COR-L47 (cell line): ENCODE results near the gene PLEKHG7.
"Not testable (repeated sequence)": the region's sequence is repeated elsewhere in the genome, so short reads cannot be mapped to it uniquely, and the experiment has no call there.

Experiments used
- DNase-seq: peaks from one replicate; lab custom pipeline; 2025; lab: John Stamatoyannopoulos, UW

PLEKHG7 gene, protein sequence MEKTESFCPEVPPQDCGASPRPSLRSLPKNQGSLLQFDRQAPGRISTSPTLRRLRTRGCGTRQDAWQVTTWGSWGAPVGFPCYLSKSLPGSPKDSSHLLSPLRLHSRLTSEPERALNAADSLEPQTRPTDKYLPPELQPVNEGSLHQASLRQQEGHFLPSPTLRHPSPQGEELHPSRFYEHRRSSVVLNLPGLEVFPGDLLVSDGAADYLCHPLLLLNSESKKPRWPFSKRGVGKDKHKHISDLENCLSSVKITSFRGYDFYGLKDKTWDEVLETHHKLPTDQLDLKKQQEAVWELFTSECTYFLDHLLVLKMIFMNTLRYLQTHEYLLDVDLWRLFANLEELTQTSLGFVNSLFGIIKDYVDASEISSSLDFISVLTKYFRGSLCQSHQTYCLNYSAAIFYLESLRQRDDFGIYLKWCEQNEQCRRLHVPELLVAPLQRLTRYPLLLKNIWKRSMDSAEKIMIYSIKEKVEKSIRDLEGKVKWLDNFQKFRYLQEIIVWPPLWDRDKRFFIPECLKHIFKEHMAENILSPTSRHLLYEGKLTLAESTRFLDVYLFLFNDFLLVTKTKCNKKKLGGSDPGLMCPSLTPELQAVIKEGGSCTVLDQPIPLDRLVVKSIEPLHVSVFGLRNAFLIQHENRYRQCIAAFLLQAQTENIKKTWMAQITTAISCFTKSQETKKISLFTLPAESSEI

GRCh38 chr12:92702754-92703679 is at the start of gene PLEKHG7:
TSS of gene PLEKHG7 (plus strand) at chr12:92702989. CDS start at chr12:92706632, 3,643 bp downstream.
- DNase-seq, result no peak

DNA sequence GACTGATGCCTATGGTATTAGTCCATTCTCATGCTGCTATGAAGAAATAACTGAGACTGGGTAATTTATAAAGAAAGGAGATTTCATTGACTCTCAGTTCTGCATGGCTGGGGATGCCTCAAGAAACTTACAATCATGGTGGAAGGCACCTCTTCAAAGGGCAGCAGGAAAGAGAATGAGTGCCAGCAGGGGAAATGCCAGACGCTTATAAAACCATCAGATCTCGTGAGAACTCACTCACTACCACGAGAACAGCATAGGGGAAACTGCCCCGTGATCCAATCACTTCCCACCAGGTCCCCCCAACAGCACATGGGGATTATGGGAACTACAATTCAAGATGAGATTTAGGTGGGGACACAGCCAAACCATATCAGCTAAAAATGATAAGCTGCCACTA is 48.5 kb upstream of the PLEKHG7 start:
- DNase-seq, result not testable (repeated sequence)

GRCh38 chr12:92654929-92655328 is 47.9 kb upstream of the PLEKHG7 start:
- DNase-seq, result no peak

- no peak for DNase-seq
Measured at GRCh38 chr12:92656911-92657310, 45.9 kb upstream of the PLEKHG7 start.

DNA sequence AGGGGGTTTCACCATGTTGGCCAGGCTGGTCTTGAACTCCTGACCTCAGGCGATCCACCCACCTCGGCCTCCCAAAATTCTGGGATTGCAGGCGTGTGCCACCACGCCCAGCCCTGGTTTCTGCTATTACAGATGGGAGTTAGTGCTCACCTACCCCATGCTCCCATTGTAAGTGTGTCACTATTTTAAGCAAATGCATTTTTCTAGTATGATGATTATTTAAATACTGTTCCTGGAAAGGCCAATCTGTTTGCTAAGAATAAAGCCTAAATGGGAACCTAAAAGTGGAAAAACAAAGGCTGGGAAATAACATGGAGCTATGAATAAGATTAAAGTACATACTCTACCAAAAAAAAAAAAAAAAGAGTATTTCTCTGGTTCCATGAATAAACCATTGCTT is 45.0 kb upstream of the PLEKHG7 start:
- no peak for DNase-seq

GRCh38 chr12:92658611-92659010 is 44.2 kb upstream of the PLEKHG7 start:
- DNase-seq, result no peak

- no peak for DNase-seq
Measured at GRCh38 chr12:92661269-92661668, 41.5 kb upstream of the PLEKHG7 start.

- no peak for DNase-seq
Measured at GRCh38 chr12:92665496-92665895, 37.3 kb upstream of the PLEKHG7 start.

DNA sequence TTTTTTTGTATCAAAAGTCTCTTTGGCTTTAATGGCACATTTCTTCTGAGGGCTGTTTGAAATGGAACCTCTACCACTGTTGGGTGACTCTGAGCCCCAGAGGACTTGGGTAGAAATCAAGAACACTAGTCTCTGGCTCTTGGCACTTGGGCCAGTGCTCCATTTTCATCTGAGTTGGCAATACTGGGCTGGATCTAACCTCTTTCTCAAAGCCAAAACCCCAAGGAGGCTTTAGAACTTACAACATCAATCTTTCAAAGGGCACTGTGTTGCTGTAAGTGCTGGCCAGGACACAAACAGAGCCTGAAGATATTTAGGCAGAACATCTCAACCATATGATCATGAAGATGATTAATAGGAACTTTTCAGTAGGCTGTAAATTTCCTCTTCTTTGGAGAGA is 34.0 kb upstream of the PLEKHG7 start:
- no peak for DNase-seq

- not testable (repeated sequence) for DNase-seq
Measured at GRCh38 chr12:92671524-92671923, 31.3 kb upstream of the PLEKHG7 start.

GRCh38 chr12:92673756-92674155 is 29.0 kb upstream of the PLEKHG7 start:
- DNase-seq, result no peak

DNA sequence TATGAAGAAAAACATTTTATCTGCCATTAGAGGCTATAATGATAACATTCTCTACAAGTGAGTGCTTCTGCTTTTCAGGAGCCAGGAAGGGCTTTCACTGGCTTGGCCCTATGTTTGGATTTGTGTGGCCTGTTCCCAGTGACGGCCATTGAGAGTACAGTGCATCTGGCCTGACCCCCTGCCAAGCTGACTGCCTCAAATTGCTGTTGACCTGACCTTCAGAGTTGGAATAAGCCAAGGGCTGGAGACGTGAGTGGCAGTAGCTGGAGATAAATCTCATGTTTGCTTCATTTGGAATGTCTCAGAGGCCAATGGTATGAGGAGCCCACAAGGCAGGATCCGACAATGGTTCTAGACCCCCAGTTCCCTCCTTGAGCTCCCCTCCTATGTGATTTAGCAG is 28.3 kb upstream of the PLEKHG7 start:
- no peak for DNase-seq

- no peak for DNase-seq
Measured at GRCh38 chr12:92675092-92675865, 27.5 kb upstream of the PLEKHG7 start.

GRCh38 chr12:92676710-92677109 is 26.1 kb upstream of the PLEKHG7 start:
- DNase-seq, result no peak

GRCh38 chr12:92690601-92691000 is 12.2 kb upstream of the PLEKHG7 start:
- no peak for DNase-seq

DNA sequence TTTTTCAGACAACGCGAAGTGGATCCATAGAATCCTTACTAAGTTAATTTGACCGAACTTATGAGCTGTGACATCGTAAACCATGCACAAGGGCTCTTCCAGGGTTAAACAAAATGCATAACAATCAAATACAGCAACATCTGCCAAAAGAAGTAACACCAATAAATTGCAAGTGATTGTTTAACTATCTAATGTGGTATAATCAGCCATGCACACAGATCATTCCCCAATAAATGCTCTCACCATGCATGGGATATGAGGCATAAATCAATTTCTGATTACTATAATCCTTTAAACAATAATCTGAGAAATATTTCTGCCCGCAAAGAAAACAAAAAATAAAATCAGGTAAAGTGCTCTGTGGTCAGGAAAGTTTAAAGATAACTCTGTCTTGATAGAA is 7.7 kb upstream of the PLEKHG7 start:
- DNase-seq, result no peak

GRCh38 chr12:92695577-92695976 is 7.2 kb upstream of the PLEKHG7 start:
- peak; percentile 83 for DNase-seq

GRCh38 chr12:92696216-92696615 is 6.6 kb upstream of the PLEKHG7 start:
- no peak for DNase-seq

DNA sequence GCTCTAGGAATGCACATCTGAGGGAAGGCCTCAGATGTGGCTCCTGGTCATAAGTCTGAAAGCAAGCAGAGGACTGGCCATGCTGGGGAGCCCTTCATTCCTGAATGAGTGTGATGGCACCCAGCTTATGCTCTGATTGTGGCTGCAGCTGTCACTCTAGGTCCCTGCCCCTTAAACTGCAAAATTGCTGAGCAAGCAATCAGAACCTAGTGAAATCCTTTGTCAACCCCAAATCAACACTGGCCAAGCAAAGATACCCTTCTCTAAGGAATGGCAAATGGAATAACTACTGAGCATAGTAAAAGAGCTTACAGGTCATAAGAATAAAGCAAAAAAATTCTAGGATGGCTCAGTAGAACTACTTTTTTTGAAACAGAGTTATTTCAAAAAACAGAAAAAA is 4.3 kb upstream of the PLEKHG7 start:
- DNase-seq, result no peak

GRCh38 chr12:92701441-92701840 is 1.3 kb upstream of the PLEKHG7 start:
- no peak for DNase-seq

DNA sequence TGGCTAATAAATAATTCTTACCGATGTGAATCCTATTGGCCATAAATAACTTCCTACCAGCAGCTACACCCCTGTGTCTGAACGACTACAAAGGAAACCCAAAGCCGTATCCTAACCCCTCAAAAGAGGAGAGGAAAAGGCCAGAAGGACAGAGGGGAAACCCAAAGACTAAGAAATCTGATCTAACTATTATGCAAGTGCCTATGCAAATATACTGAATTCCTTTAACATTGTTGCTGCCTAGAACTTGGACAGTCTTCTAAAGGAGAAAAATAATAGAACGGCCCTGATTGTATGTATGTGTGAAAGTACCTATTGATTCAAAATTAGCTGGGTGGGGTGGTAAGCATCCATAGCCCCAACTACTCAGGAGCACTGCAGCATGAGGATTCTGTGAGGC is 997 bp downstream of the PLEKHG7 start:
- no peak for DNase-seq

DNA sequence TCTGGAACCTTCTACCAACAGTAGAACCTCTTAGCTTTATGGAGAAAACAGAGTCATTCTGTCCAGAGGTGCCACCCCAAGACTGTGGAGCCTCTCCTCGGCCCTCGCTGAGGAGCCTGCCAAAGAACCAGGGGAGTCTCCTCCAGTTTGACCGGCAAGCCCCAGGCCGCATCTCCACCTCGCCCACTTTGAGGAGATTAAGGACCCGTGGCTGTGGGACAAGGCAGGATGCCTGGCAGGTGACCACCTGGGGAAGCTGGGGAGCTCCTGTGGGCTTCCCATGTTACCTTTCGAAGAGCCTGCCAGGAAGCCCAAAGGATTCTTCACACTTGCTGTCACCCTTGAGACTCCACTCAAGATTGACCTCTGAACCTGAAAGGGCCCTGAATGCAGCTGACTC is 3.8 kb downstream of the PLEKHG7 start:
- no peak for DNase-seq
